ENCODE results near the gene HOXC11. TPM values are rescaled to one million over a fixed set of nuclear protein-coding genes. Genes with fewer than 3 reads are reported as not detected.

HOXC11 gene
- total RNA-seq, 1 experiment from 2014 or later = 2.2 TPM

DNA sequence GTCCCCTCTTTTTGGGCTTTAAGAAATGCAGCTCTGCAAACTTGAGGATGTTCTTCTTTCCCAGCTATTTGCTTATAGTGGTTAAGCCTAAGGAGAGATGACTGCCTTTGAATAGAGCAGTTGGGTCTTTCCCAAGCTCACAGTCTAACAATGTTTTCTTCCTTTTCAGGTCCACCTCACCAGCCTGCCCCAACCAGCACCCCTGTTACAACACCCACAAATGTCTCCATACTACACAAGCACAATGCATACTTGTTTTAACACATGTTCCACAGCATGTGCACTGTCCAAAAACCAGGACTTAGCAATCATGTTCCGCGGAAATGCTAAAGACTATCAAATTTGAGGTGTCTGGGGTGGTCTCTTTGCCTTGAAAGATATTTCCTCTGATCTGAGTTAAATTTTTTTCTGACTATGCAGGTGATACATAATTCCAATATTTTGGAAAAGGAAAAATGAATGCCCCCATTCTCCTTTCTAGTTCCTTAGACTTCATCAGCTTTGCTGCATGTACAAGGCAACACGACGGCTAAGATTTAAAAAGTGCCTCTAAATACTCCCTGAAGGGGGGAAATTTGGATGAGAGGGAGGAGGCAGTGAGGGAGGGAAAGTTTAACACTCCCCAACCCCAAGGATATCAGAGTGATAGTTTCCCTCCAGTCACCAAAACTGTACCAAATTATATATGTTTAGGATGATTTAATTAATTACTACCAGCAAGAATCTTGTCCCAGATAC, 40.9 kb upstream of the HOXC11 start:
- CTCF ChIA-PET = no interaction called here
- TF ChIP-seq, protein P1, sequence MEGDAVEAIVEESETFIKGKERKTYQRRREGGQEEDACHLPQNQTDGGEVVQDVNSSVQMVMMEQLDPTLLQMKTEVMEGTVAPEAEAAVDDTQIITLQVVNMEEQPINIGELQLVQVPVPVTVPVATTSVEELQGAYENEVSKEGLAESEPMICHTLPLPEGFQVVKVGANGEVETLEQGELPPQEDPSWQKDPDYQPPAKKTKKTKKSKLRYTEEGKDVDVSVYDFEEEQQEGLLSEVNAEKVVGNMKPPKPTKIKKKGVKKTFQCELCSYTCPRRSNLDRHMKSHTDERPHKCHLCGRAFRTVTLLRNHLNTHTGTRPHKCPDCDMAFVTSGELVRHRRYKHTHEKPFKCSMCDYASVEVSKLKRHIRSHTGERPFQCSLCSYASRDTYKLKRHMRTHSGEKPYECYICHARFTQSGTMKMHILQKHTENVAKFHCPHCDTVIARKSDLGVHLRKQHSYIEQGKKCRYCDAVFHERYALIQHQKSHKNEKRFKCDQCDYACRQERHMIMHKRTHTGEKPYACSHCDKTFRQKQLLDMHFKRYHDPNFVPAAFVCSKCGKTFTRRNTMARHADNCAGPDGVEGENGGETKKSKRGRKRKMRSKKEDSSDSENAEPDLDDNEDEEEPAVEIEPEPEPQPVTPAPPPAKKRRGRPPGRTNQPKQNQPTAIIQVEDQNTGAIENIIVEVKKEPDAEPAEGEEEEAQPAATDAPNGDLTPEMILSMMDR (IDR thresholded peaks at IDR 0.05; ENCODE audit: insufficient read depth in 1 of 2, low read depth in 1 of 2, low read length in 1 of 2, severe bottlenecking in 1 of 2, unreplicated experiment in 1 of 2) = no peak
- intact Hi-C loops (cut with micrococcal nuclease; ENCODE audit: unreplicated experiment) = no loop called here
- Histone ChIP-seq H3K27me3 (replicated peaks; ENCODE audit: control insufficient read depth, insufficient read depth, low read length) (no peaks in the 10 kb centered on the region; the same call in 1 of the 2 replicates), H3K36me3 (ENCODE audit: control insufficient read depth, insufficient read depth, low read length) (no peaks in the 10 kb centered on the region), H3K4me3 (ENCODE audit: low read depth, low read length) (no peak overlapping the region), H3K9me3 (no peaks in the 10 kb centered on the region), H3K4me1 (peaks cover 12% of the 10 kb centered on the region)
- Mint-ChIP-seq H3K27me3 (ENCODE audit: insufficient read depth, unreplicated experiment) (peaks cover 13% of the 10 kb centered on the region), H3K27ac (ENCODE audit: unreplicated experiment) (no peak overlapping the region), H3K36me3 (ENCODE audit: insufficient read depth, unreplicated experiment) (no peaks in the 10 kb centered on the region), H3K9me3 (ENCODE audit: unreplicated experiment) (no peaks in the 10 kb centered on the region), H3K4me3 (ENCODE audit: unreplicated experiment) (no peak overlapping the region), H3K4me1 (ENCODE audit: low read depth, unreplicated experiment) (peaks cover 12% of the 10 kb centered on the region)
- DNase-seq = no peak
- BruUV-seq (replicated peaks) = no TSS peak
- POLR2A ChIA-PET = no interaction called here

DNA sequence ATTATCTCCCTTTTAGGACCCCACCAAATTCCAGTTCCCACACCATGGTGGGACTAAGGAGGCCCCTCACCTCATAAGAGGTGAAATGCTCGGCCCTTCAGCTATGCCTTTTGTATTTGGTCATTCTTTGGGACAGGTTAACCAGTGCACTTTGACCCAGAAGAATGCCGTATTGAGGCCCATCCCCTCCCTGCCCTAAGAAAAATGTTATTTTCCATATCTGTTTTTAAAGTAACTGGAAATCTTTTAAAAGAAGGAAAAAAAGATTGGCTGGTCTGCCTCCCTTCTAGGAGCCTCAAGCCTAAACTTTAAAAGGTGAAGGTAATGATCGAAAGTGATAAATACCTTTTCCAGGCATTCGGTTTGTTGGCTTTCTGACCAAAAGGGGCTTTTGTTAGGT, 40.0 kb upstream of the HOXC11 start:
- no peaks in the 10 kb centered on the region for H3K36me3 ChIP-seq (ENCODE audit: control insufficient read depth, insufficient read depth, low read length)
- H3K27ac Mint-ChIP-seq (ENCODE audit: unreplicated experiment) = no peak overlapping the region
- no peak overlapping the region for H3K4me3 ChIP-seq (ENCODE audit: low read depth, low read length)
- H3K27me3 ChIP-seq (replicated peaks; ENCODE audit: control insufficient read depth, insufficient read depth, low read length) = no peaks in the 10 kb centered on the region; the same call in 1 of the 2 replicates
- no peaks in the 10 kb centered on the region for H3K36me3 Mint-ChIP-seq (ENCODE audit: insufficient read depth, unreplicated experiment)
- CTCF ChIA-PET = no interaction called here
- POLR2A ChIA-PET = no interaction called here
- H3K4me3 Mint-ChIP-seq (ENCODE audit: unreplicated experiment) = no peak overlapping the region
- DNase-seq = no peak
- peaks cover 15% of the 10 kb centered on the region for H3K4me1 Mint-ChIP-seq (ENCODE audit: low read depth, unreplicated experiment)
- no TSS peak for BruUV-seq (replicated peaks)
- H3K4me1 ChIP-seq = peaks cover 12% of the 10 kb centered on the region
- no peaks in the 10 kb centered on the region for H3K9me3 Mint-ChIP-seq (ENCODE audit: unreplicated experiment)
- intact Hi-C loops (cut with micrococcal nuclease; ENCODE audit: unreplicated experiment) = no loop called here
- no peaks in the 10 kb centered on the region for H3K9me3 ChIP-seq
- H3K27me3 Mint-ChIP-seq (ENCODE audit: insufficient read depth, unreplicated experiment) = peaks cover 13% of the 10 kb centered on the region
- TF ChIP-seq, protein P1 (IDR thresholded peaks at IDR 0.05; ENCODE audit: insufficient read depth in 1 of 2, low read depth in 1 of 2, low read length in 1 of 2, severe bottlenecking in 1 of 2, unreplicated experiment in 1 of 2) = no peak

DNA sequence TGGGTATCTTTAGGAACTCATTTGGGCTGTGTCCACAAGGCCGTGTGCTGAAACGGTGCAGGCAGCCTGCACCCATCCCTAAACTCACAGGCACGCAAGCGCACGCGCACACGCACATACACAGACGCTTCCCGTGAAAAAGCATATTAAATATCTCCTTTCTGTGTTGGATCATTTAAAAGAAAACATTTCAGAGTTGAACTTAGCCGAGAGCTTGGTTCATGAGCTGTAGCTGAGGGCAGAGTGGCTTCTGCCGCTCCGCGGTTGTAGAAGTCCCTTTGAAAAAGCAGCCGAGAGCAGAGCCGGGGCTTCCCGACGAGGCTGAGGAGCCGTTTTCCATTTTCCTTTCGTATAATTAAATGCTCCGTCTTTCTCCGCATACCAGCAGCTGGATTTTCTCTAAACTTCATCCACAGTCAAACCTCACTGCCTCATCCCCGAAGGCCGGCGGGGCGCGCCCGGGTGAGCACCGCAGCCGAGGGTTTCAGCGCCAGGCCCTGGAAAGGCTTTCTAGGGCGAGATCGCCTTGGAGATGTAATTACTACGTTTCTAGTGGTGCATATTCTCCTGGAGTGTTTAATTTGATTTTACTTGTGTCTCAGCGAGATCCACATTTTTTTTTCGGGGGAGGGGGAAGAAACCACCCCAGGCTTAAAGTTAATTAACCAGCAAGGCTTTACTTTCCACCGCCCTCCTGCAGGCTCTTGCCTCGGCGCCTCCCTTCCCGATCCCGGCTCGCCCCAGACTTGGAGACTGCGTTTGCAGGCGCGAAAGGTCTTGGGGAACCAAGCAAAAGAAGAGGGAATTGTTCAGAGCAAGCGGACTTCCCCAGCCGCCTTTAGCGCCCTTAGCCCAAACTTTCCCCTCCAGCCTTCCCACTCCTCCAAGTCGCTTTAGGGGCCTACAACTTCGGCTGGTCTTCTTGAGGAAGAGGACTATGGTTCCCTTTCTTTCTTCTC, 37.3 kb upstream of the HOXC11 start:
- no peak overlapping the region for H3K4me3 Mint-ChIP-seq (ENCODE audit: unreplicated experiment)
- ChIA-PET CTCF (interaction anchor here (0.7 kb wide), 1 partner anchor 252 kb away, joined by 4 read pairs; no protein-coding TSS in a partner anchor), POLR2A (interaction anchor here (0.6 kb wide), 1 partner anchor 16 kb away, joined by 5 read pairs; no protein-coding TSS in a partner anchor)
- H3K4me1 ChIP-seq = peaks cover 12% of the 10 kb centered on the region
- H3K4me3 ChIP-seq (ENCODE audit: low read depth, low read length) = no peak overlapping the region
- no peaks in the 10 kb centered on the region; the same call in 1 of the 2 replicates for H3K27me3 ChIP-seq (replicated peaks; ENCODE audit: control insufficient read depth, insufficient read depth, low read length)
- H3K27ac Mint-ChIP-seq (ENCODE audit: unreplicated experiment) = no peak overlapping the region
- H3K4me1 Mint-ChIP-seq (ENCODE audit: low read depth, unreplicated experiment) = peaks cover 18% of the 10 kb centered on the region
- DNase-seq = no peak
- intact Hi-C loops (cut with micrococcal nuclease; ENCODE audit: unreplicated experiment) = loop anchor here (5.0 kb wide), 2 partner anchors 143 to 168 kb away; no protein-coding TSS in a partner anchor
- no peaks in the 10 kb centered on the region for H3K9me3 ChIP-seq
- H3K36me3 Mint-ChIP-seq (ENCODE audit: insufficient read depth, unreplicated experiment) = peaks cover 7% of the 10 kb centered on the region
- H3K9me3 Mint-ChIP-seq (ENCODE audit: unreplicated experiment) = no peaks in the 10 kb centered on the region
- no TSS peak for BruUV-seq (replicated peaks)
- no peaks in the 10 kb centered on the region for H3K36me3 ChIP-seq (ENCODE audit: control insufficient read depth, insufficient read depth, low read length)
- H3K27me3 Mint-ChIP-seq (ENCODE audit: insufficient read depth, unreplicated experiment) = no peaks in the 10 kb centered on the region
- TF ChIP-seq, protein P1 (IDR thresholded peaks at IDR 0.05; ENCODE audit: insufficient read depth in 1 of 2, low read depth in 1 of 2, low read length in 1 of 2, severe bottlenecking in 1 of 2, unreplicated experiment in 1 of 2) = no peak
